GM18951 (cell line): Measurements from ENCODE around the gene PCCB.
"Not testable (repeated sequence)": the region's sequence is repeated elsewhere in the genome, so short reads cannot be mapped to it uniquely, and the experiment has no call there.

ENCODE experiments used
- POLR2A ChIP-seq: IDR thresholded peaks from 4 replicates; pipeline ENCODE4 v1.6.1; 2011; ENCODE audit warnings: mild to moderate bottlenecking; ENCODE audit not compliant: insufficient read length, insufficient read depth; ENCODE audit errors: extremely low read depth
- in situ Hi-C: fragments of 300-500 bp; cut with MboI; formaldehyde crosslinking; loops from one replicate; pipeline ENCODE4 v1.12.0; 2022; ENCODE audit warnings: low sequenced_read_pairs, mixed read lengths, inconsistent platforms; ENCODE audit not compliant: unreplicated experiment

Gene PCCB

GRCh38 chr3:136250059-136250902 is at the start of gene PCCB:
TSS of gene PCCB (plus strand) at chr3:136250340. CDS start at chr3:136250376, 36 bp downstream.
- peak; percentile 89 for TF ChIP-seq POLR2A
- in situ Hi-C loops, result no loop called here

- no peak for TF ChIP-seq POLR2A
- in situ Hi-C loops, result no loop called here
These were observed 42.5 kb upstream of the PCCB start for GRCh38 chr3:136207489-136208115.

- in situ Hi-C loops, result no loop called here
These were observed 40.2 kb upstream of the PCCB start for GRCh38 chr3:136209921-136210320.

GRCh38 chr3:136211547-136211946 is 38.6 kb upstream of the PCCB start:
- in situ Hi-C loops, result no loop called here
- TF ChIP-seq POLR2A, result no peak

More at GRCh38 chr3:136209921-136210320, 40.2 kb upstream of the PCCB start:
- TF ChIP-seq POLR2A, result no peak

GRCh38 chr3:136222746-136223145 is 27.4 kb upstream of the PCCB start:
- in situ Hi-C loops, result not testable (repeated sequence)

GRCh38 chr3:136232413-136232812 is 17.7 kb upstream of the PCCB start:
- no peak for TF ChIP-seq POLR2A
- in situ Hi-C loops, result no loop called here

GRCh38 chr3:136235545-136235944 is 14.6 kb upstream of the PCCB start:
- in situ Hi-C loops, result no loop called here
- TF ChIP-seq POLR2A, result no peak

- in situ Hi-C loops, result no loop called here
- TF ChIP-seq POLR2A, result no peak
These were observed 14.0 kb upstream of the PCCB start for GRCh38 chr3:136236109-136236508.

- in situ Hi-C loops, result no loop called here
- no peak for TF ChIP-seq POLR2A
These were observed 13.0 kb upstream of the PCCB start for GRCh38 chr3:136237103-136237502.

GRCh38 chr3:136237961-136238649 is 12.0 kb upstream of the PCCB start:
- in situ Hi-C loops, result no loop called here
- no peak for TF ChIP-seq POLR2A

GRCh38 chr3:136239094-136239493 is 11.0 kb upstream of the PCCB start:
- in situ Hi-C loops, result no loop called here
- TF ChIP-seq POLR2A, result no peak

- no peak for TF ChIP-seq POLR2A
- in situ Hi-C loops, result no loop called here
These were observed 4.4 kb upstream of the PCCB start for GRCh38 chr3:136245691-136246090.

GRCh38 chr3:136247436-136247835 is 2.7 kb upstream of the PCCB start:
- in situ Hi-C loops, result no loop called here
- TF ChIP-seq POLR2A, result no peak

GRCh38 chr3:136247855-136248590 is 2.1 kb upstream of the PCCB start:
- in situ Hi-C loops, result no loop called here
- no peak for TF ChIP-seq POLR2A
